HepG2 (cell line): ENCODE measurements around the gene OPRM1.
"Not testable (repeated sequence)": the region's sequence is repeated elsewhere in the genome, so short reads cannot be mapped to it uniquely, and the experiment has no call there.

Source experiments
- BRCA1 ChIP-seq: sonication (generic); formaldehyde crosslinking; IDR thresholded peaks from 2 replicates; pipeline ENCODE4 v1.4.0; 2020; ENCODE audit warnings: missing genetic modification reagents
- CTCF ChIP-seq: sonication (generic); formaldehyde crosslinking; IDR thresholded peaks from 2 replicates; pipeline ENCODE4 v1.5.0; 2020; ENCODE audit warnings: mild to moderate bottlenecking, missing genetic modification reagents, moderate library complexity
- E2F1 ChIP-seq: sonication (generic); formaldehyde crosslinking; IDR thresholded peaks from 2 replicates; pipeline ENCODE4 v1.5.0; 2020; ENCODE audit warnings: missing genetic modification reagents
- ELK4 ChIP-seq: sonication (generic); formaldehyde crosslinking; IDR thresholded peaks from 2 replicates; pipeline ENCODE4 v1.9.0; 2021; ENCODE audit warnings: missing genetic modification reagents, borderline replicate concordance
- FOXM1 ChIP-seq: sonication (generic); formaldehyde crosslinking; IDR thresholded peaks from 2 replicates; pipeline ENCODE4 v1.5.0; 2020; ENCODE audit warnings: missing genetic modification reagents
- POLR2A ChIP-seq, 2 experiments: IDR thresholded peaks; 2 replicates each; pipeline ENCODE4 v1.6.1; 2011; ENCODE audit warnings: low read depth in 2 of 2, low read length in 2 of 2, mild to moderate bottlenecking in 1 of 2, moderate library complexity in 1 of 2; ENCODE audit not compliant: insufficient read depth in 1 of 2
- ZNF10 ChIP-seq: sonication (generic); formaldehyde crosslinking; IDR thresholded peaks from 2 replicates; pipeline ENCODE4 v1.4.0; 2020; ENCODE audit warnings: mild to moderate bottlenecking, low read depth, missing genetic modification reagents, borderline replicate concordance
- ZNF274 ChIP-seq: sonication (generic); formaldehyde crosslinking; IDR thresholded peaks from 2 replicates; pipeline ENCODE4 v1.5.1; 2020; ENCODE audit warnings: mild to moderate bottlenecking, missing genetic modification reagents

GRCh38 chr6:154241061-154241460 lies 202.0 kb downstream of the OPRM1 start:
- not testable (repeated sequence) for TF ChIP-seq CTCF; ZNF10 (CRISPR knock-in tag); ZNF274; E2F1 (CRISPR knock-in tag); POLR2A (IDR thresholded peaks at IDR 0.05; ENCODE audit: insufficient read depth in 1 of 2, low read depth in 2 of 2, low read length in 2 of 2); FOXM1 (CRISPR knock-in tag); BRCA1 (CRISPR knock-in tag); ELK4 (CRISPR knock-in tag)
